HepG2 (cell line): ENCODE measurements around the gene POLR3H. TPM values are rescaled to one million over a fixed set of nuclear protein-coding genes. Genes with fewer than 3 reads are reported as not detected.

Experiments
- ETV5 ChIP-seq: IDR thresholded peaks from 2 replicates; pipeline ENCODE4 v1.6.1; 2018; ENCODE audit warnings: missing biosample characterization, missing genetic modification reagents, inconsistent platforms, borderline replicate concordance
- GPN1 ChIP-seq: sonication (generic); formaldehyde crosslinking; IDR thresholded peaks from 2 replicates; pipeline ENCODE4 v1.5.1; 2020; ENCODE audit warnings: missing genetic modification reagents, borderline replicate concordance
- NFRKB ChIP-seq: fragments of 450-650 bp; IDR thresholded peaks from 2 replicates; pipeline ENCODE4 v1.6.1; 2017
- SALL1 ChIP-seq: sonication (generic); formaldehyde crosslinking; IDR thresholded peaks from 2 replicates; pipeline ENCODE4 v1.8.0; 2022; ENCODE audit warnings: mild to moderate bottlenecking, missing genetic modification reagents
- SAP130 ChIP-seq: IDR thresholded peaks from 2 replicates; pipeline ENCODE4 v1.6.1; 2016; ENCODE audit warnings: low read depth
- THYN1 ChIP-seq: sonication (generic); formaldehyde crosslinking; IDR thresholded peaks from 2 replicates; pipeline ENCODE4 v1.8.1; 2023; ENCODE audit warnings: low read depth, mild to moderate bottlenecking, moderate library complexity, missing genetic modification reagents, borderline replicate concordance
- ZEB1 ChIP-seq: IDR thresholded peaks from 2 replicates; pipeline ENCODE4 v1.6.1; 2012; ENCODE audit warnings: mild to moderate bottlenecking, low read depth, inconsistent platforms; ENCODE audit not compliant: insufficient replicate concordance
- ZNF160 ChIP-seq: sonication (generic); formaldehyde crosslinking; IDR thresholded peaks from 2 replicates; pipeline ENCODE4 v1.8.0; 2022; ENCODE audit warnings: mild to moderate bottlenecking, inconsistent platforms, missing genetic modification reagents
- ZNF564 ChIP-seq: sonication (generic); formaldehyde crosslinking; IDR thresholded peaks from 2 replicates; pipeline ENCODE4 v1.8.1; 2023; ENCODE audit warnings: mild to moderate bottlenecking, missing genetic modification reagents
- ZNF614 ChIP-seq: IDR thresholded peaks from 2 replicates; pipeline ENCODE4 v1.6.1; 2018; ENCODE audit warnings: missing biosample characterization, missing genetic modification reagents, inconsistent platforms, borderline replicate concordance
- ZNF768 ChIP-seq: sonication (generic); formaldehyde crosslinking; IDR thresholded peaks from 2 replicates; pipeline ENCODE4 v1.4.0; 2020; ENCODE audit warnings: missing genetic modification reagents
- ZNF878 ChIP-seq: sonication (generic); formaldehyde crosslinking; IDR thresholded peaks from 2 replicates; pipeline ENCODE4 v1.8.1; 2023; ENCODE audit warnings: mild to moderate bottlenecking, missing genetic modification reagents, moderate library complexity
- polyA plus RNA-seq, 8 experiments: library from polyadenylated mRNA; depleted of rRNA in 3 of 8; stranded (reverse) in 7 of 8; unstranded in 1 of 8; fragments of >200 nt; fragmentation: Illumina TruSeq in 4 of 8; extraction: Trizol in 4 of 8; gene quantifications; 2 replicates each; pipeline versions ENCODE4 v1.2.1 to v1.2.3, GENCODE V29; 2011 to 2016; ENCODE audit warnings: low read depth in 4 of 8, missing spikeins in 1 of 8, mixed read lengths in 1 of 8; ENCODE audit not compliant: insufficient read depth in 1 of 8
- total RNA-seq, 5 experiments: library from RNA; depleted of rRNA; stranded (reverse); fragments of >200 nt; fragmentation: Illumina TruSeq; extraction: Trizol; gene quantifications; 2 replicates each; pipeline ENCODE4 v1.2.3, GENCODE V29; 2016; ENCODE audit warnings: low read depth in 1 of 5
- TF ChIP-seq, protein P1 (sequence below): sonication (generic); formaldehyde crosslinking; IDR thresholded peaks from 2 replicates; pipeline ENCODE4 v1.8.1; 2023; ENCODE audit warnings: mild to moderate bottlenecking, inconsistent platforms, moderate library complexity, missing genetic modification reagents, borderline replicate concordance
- TF ChIP-seq, protein P2 (sequence below): sonication (generic); formaldehyde crosslinking; IDR thresholded peaks from 2 replicates; pipeline ENCODE4 v1.4.0; 2020; ENCODE audit warnings: mild to moderate bottlenecking, low read depth, missing genetic modification reagents
- TF ChIP-seq, protein P3 (sequence below): sonication (generic); IDR thresholded peaks from 2 replicates; pipeline ENCODE4 v1.6.1; 2016; ENCODE audit warnings: low read depth, borderline replicate concordance
- TF ChIP-seq, protein P4 (sequence below): sonication (generic); formaldehyde crosslinking; IDR thresholded peaks from 2 replicates; pipeline ENCODE4 v1.4.0; 2020; ENCODE audit warnings: missing genetic modification reagents
- TF ChIP-seq, protein P5 (sequence below): sonication (generic); formaldehyde crosslinking; IDR thresholded peaks from 2 replicates; pipeline ENCODE4 v1.4.0; 2020; ENCODE audit warnings: missing genetic modification reagents, borderline replicate concordance
- TF ChIP-seq, protein P6 (sequence below): sonication (generic); formaldehyde crosslinking; IDR thresholded peaks from 2 replicates; pipeline ENCODE4 v1.5.0; 2020; ENCODE audit warnings: missing genetic modification reagents

Gene POLR3H
- total and polyA plus RNA-seq, 2 of the 13 experiments (the other 11 are each of a cell fraction or from before 2014, with no cell fraction given), result 10.3 to 28.6 TPM

DNA sequence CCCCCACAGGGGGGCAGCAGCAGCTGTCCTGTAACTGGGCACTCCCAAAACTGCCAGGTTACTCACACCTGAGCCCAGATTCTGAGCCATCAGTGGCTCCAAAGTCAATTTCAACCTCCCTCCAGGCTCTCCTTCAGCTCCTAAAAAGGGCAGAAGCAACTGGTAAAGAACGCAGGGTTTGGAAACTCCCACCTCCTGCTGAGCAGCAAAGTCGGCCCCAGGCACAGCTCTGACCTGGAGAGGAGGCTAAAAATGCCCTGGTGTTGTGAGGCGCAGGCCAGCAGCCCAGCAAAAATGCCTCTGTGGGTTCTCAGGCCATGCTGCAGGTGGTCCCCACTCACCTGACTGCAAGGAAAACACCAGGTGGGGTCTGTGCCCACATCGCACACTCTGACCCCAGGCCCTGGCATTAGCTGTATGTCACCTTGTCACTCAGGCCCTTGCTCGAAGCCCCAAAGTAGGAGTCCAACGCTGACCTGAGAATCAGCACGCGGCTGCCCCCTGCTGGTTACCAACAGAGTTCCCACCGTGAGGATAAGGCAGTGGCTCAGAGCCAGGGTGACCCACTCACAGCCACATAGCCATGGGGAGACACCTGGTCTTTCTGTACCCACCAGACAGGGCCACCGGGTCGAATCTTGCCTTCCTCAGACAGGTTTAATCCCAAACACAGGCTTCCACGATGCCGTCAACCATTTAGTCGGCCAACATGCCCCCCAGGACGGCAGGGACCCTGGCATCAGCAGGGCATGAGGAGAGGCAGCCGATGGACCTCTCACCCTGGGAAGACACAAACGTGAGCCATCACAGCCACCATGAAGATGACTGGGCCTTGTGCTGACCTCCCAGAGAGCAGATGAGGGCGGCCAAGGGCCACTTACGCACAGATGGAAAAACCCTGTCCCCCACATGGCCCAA lies 11.1 kb downstream of the POLR3H start (continued):
- TF ChIP-seq, protein P1, sequence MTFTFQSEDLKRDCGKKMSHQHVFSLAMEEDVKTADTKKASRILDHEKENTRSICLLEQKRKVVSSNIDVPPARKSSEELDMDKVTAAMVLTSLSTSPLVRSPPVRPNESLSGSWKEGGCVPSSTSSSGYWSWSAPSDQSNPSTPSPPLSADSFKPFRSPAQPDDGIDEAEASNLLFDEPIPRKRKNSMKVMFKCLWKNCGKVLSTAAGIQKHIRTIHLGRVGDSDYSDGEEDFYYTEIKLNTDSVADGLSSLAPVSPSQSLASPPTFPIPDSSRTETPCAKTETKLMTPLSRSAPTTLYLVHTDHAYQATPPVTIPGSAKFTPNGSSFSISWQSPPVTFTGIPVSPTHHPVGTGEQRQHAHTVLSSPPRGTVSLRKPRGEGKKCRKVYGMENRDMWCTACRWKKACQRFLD (CRISPR knock-in tag), result no peak
- TF ChIP-seq, protein P2, sequence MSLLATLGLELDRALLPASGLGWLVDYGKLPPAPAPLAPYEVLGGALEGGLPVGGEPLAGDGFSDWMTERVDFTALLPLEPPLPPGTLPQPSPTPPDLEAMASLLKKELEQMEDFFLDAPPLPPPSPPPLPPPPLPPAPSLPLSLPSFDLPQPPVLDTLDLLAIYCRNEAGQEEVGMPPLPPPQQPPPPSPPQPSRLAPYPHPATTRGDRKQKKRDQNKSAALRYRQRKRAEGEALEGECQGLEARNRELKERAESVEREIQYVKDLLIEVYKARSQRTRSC, result no peak
- no peak for TF ChIP-seq ZEB1
- TF ChIP-seq ZNF564, result no peak
- TF ChIP-seq NFRKB, result no peak
- no peak for TF ChIP-seq ZNF160 (CRISPR knock-in tag)
- TF ChIP-seq, protein P3, sequence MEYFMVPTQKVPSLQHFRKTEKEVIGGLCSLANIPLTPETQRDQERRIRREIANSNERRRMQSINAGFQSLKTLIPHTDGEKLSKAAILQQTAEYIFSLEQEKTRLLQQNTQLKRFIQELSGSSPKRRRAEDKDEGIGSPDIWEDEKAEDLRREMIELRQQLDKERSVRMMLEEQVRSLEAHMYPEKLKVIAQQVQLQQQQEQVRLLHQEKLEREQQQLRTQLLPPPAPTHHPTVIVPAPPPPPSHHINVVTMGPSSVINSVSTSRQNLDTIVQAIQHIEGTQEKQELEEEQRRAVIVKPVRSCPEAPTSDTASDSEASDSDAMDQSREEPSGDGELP, result no peak
- TF ChIP-seq, protein P4, sequence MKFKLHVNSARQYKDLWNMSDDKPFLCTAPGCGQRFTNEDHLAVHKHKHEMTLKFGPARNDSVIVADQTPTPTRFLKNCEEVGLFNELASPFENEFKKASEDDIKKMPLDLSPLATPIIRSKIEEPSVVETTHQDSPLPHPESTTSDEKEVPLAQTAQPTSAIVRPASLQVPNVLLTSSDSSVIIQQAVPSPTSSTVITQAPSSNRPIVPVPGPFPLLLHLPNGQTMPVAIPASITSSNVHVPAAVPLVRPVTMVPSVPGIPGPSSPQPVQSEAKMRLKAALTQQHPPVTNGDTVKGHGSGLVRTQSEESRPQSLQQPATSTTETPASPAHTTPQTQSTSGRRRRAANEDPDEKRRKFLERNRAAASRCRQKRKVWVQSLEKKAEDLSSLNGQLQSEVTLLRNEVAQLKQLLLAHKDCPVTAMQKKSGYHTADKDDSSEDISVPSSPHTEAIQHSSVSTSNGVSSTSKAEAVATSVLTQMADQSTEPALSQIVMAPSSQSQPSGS, result no peak
- TF ChIP-seq, protein P5, sequence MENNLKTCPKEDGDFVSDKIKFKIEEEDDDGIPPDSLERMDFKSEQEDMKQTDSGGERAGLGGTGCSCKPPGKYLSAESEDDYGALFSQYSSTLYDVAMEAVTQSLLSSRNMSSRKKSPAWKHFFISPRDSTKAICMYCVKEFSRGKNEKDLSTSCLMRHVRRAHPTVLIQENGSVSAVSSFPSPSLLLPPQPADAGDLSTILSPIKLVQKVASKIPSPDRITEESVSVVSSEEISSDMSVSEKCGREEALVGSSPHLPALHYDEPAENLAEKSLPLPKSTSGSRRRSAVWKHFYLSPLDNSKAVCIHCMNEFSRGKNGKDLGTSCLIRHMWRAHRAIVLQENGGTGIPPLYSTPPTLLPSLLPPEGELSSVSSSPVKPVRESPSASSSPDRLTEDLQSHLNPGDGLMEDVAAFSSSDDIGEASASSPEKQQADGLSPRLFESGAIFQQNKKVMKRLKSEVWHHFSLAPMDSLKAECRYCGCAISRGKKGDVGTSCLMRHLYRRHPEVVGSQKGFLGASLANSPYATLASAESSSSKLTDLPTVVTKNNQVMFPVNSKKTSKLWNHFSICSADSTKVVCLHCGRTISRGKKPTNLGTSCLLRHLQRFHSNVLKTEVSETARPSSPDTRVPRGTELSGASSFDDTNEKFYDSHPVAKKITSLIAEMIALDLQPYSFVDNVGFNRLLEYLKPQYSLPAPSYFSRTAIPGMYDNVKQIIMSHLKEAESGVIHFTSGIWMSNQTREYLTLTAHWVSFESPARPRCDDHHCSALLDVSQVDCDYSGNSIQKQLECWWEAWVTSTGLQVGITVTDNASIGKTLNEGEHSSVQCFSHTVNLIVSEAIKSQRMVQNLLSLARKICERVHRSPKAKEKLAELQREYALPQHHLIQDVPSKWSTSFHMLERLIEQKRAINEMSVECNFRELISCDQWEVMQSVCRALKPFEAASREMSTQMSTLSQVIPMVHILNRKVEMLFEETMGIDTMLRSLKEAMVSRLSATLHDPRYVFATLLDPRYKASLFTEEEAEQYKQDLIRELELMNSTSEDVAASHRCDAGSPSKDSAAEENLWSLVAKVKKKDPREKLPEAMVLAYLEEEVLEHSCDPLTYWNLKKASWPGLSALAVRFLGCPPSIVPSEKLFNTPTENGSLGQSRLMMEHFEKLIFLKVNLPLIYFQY (CRISPR knock-in tag), result no peak
- TF ChIP-seq, protein P6, sequence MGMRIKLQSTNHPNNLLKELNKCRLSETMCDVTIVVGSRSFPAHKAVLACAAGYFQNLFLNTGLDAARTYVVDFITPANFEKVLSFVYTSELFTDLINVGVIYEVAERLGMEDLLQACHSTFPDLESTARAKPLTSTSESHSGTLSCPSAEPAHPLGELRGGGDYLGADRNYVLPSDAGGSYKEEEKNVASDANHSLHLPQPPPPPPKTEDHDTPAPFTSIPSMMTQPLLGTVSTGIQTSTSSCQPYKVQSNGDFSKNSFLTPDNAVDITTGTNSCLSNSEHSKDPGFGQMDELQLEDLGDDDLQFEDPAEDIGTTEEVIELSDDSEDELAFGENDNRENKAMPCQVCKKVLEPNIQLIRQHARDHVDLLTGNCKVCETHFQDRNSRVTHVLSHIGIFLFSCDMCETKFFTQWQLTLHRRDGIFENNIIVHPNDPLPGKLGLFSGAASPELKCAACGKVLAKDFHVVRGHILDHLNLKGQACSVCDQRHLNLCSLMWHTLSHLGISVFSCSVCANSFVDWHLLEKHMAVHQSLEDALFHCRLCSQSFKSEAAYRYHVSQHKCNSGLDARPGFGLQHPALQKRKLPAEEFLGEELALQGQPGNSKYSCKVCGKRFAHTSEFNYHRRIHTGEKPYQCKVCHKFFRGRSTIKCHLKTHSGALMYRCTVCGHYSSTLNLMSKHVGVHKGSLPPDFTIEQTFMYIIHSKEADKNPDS, result no peak
- TF ChIP-seq ZNF768 (CRISPR knock-in tag), result no peak
- TF ChIP-seq SAP130, result 0 out of 2 replicates have a peak, but pooled peaks have one; percentile 14
- TF ChIP-seq GPN1 (CRISPR knock-in tag), result no peak
- TF ChIP-seq THYN1 (CRISPR knock-in tag), result no peak
- TF ChIP-seq ZNF614 (CRISPR knock-in tag), result 0 out of 2 replicates have a peak, but pooled peaks have one; percentile 28
- no peak for TF ChIP-seq ETV5 (CRISPR knock-in tag)
- TF ChIP-seq ZNF878 (CRISPR knock-in tag), result no peak
- TF ChIP-seq SALL1 (CRISPR knock-in tag), result peak; percentile 45; the same call in 1 of the 2 replicates
